ENCODE results near the gene APP.
"Not testable (repeated sequence)": the region's sequence is repeated elsewhere in the genome, so short reads cannot be mapped to it uniquely, and the experiment has no call there.

Gene APP

DNA sequence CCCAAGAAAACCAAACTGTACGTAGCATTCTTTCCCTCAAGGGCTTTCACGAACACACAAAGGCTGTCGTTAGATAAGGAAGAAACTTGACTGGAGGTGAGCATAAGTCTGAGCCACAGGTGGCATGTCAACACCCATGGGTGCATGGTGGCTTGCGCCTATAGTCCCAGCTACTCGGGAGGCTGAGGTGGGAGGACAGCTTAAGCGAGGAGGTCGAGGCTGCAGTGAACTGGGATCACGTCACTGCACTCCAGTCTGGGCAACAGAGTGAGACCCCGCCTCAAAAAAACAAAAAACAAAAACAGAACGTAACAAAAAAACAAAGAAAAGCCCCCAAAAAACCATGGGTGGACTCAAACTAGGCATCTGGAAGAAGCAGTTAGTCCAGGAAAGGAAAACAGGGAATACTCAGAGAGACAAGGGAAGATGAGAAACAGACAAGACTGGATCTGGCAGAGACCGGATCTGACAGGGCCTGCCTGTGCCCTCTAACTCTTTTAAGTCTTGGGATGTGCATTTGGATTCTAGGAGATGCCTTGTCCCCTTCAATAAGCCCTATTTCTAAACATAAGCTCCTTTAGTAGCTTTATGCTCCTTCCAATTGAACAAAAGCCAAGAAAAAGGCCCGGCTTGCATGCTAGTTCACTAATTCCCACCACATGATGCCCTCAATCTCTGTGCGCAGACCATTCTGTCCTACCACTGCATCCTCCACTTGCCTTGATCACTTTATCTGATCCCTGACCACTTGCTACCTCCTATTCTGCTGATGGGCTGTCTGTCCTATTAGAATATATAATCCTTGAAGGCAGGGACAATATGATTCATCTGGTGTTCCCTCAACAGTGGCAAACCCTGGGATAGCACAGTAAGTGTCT, 73.8 kb downstream of the APP start:
- no peak for DNase-seq

GRCh38 chr21:26095131-26095530, 75.4 kb downstream of the APP start:
- DNase-seq = no peak

DNA sequence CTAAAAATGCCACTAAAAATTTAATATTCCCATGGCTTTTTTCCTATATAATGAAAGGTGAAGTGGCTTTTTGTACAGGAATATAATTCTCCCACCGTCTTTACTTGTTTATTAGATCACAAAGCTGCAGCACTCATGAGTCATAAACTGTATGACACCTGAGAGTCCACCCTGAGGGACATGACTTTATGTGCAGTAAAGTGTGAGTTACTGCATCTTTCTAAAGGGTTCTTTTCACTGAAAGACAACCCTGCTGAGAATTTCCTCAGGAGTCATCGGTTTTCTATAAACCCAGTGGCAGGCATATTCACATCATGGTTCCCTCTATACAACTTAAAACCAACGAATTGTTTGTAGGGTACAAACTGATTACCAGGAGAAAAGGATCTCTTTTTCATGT, 77.4 kb downstream of the APP start:
- DNase-seq = no peak

- no peak for DNase-seq
Measured at GRCh38 chr21:26091480-26092018, 79.0 kb downstream of the APP start.

DNA sequence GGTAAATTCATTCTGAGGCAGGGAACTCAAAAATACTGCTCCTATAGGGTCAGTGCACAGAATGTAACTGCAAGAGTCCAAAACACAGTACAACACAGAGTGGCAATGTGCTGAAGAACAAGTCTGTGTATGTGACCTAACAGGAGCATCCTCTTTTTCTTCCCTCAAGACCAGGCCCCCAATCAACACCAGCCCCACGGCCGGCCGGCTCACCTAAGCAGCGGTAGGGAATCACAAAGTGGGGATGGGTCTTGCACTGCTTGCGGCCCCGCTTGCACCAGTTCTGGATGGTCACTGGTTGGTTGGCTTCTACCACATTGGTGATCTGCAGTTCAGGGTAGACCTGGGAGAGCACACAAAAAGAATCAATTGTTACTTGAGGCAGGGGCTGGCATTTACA, 80.8 kb downstream of the APP start:
- DNase-seq = no peak

DNA sequence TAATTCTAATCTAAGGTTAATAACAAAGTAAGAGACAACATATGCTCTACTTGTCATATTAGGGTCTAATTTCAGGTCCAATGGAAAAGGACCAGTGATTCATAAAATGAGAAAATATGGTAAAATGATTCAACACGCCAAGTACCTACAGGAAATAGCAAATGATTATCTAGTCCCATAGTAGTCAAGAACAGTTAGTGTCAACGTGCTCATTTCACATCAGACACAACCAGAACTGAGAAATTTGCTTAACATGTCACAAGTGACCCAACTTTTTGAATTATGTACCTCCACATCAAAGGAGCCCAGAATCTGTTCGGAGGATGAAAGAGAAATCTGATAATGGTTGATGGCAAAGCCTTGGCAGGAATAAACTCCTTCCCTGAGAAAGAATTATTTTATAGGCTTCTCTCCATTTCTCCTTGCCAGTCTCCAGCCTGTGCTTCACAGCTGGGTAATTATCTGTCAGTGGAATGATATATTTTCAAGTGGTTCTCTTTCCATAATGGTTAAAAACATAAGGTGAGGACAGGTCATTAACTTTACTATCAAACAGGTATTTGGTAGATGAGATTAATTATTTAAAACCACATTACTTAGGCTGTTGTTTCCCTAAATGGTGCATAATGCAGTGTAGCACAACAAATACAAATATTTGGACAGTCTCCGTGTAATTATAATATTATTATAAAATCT, 83.2 kb downstream of the APP start:
- no peak for DNase-seq

DNA sequence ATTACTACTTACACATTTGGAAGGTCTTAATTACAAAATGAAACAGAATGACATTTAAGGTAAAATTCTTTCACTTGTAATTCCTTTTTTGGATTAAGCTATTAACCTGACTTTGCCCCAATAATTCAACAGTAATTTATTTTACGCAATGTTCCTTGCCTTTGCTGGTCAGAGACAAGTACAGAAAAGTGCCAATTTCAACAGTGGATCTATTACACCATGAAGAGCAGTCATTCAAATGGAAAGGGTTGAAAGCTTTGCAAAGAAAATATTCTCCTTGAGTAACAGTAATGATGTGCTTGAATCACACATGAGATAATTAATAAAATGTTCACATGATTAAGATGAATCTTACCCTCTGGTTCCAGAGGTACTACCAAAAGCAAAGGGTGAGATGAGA, 84.7 kb downstream of the APP start:
- DNase-seq = no peak

- no peak for DNase-seq
Measured at GRCh38 chr21:26085127-26085526, 85.4 kb downstream of the APP start.

DNA sequence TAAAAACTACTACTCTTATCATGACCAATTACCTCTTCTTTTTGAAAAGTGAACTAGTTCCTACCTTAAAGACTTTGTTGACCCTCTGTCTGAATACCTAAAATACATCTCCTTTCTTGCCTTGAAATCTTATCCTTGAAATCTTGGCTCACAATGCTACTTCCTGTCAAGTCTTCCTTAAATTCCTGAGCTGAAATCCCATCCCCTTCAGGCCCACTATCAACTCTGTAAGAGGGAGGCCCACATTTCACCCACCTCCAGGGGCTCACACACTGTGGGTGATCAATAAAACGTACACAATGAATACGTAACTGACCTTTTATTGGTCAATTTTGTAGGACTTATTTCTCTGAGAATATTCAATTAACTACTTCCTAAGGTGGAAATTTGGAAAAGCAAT, 88.0 kb downstream of the APP start:
- no peak for DNase-seq

GRCh38 chr21:26081175-26081760, 89.3 kb downstream of the APP start:
- DNase-seq = not testable (repeated sequence)

GRCh38 chr21:26080211-26080610, 90.4 kb downstream of the APP start:
- no peak for DNase-seq

DNA sequence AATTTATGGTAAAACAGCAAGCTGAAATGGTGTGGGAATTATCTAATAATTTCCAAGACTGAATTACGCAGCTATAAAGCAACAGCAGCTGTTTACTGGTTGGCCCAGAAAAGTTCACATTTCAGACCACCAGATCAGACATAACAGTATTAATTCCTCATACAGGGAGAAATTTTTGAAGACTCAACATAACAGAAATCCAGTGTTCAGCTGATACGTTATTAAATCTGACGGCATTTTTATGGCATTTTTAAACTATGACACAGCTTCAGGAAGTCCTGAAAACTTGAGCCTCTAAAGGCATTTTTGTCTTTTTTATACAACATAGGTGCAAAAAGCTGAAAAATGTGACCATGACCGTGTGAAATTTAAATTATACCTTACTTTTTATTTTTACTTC, 91.2 kb downstream of the APP start:
- DNase-seq = no peak

DNA sequence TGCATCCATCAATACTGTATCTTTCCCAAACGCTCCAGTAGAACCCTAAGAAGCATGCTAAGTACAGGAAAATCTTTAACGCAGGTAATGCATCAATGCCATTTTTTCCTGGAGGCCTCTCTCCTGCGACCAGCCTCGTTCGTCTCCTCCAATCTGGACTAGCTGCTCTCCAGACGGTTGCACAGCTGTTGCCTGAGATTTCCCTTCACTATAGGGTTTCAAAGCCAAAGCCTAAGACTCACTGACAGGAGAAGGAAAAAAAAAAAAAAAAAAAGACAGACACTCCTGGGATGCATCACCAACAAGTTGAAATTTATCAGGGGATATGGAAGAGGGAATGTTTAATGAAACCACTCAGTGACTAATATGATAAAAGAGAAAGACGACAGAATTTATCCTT, 93.0 kb downstream of the APP start:
- no peak for DNase-seq

DNA sequence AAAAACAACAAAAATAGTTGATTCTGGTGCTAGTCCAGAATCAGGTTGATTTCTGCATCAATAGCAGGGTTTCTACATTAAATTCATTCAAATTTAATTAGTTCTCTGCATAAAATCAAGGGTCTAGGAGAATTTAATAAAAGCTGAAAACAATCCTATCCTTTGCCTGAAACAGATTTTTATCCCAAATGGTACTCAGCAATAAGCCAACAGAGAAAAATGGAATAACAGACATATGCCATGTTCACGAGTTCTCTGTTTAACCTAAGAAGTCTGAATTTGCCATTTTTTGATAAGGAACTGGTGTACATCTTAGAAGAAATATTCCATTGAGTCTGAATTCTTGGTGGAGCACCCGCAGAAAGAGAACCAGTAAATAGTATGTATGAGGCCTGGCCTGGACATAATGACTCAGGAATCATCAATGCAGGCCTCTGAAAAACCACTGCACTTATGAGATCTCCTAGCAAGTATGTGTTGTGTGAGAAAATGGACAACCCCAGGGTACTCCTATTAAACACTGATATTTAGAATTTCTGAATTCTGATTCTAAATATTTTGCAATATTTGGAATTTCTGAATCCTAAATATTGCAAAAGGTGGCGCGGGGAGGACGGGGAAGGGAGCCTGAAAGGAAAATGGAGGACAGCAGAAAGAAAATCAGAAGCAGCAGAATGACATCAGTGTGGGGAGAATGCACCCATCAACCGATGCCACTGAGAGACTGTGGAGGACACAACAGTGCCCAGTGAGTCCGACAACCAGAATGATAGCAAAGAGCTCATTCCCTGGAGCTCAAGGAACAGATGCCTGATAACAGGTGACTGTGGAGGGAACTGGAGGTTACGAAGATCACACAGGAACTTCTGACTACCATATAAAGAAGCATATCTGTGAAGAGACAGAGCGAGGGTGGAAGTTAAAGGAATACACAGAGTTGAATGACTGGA, 97.6 kb downstream of the APP start:
- no peak for DNase-seq

- peak; percentile 3 for DNase-seq
Measured at GRCh38 chr21:26070822-26071425, 99.6 kb downstream of the APP start.

DNA sequence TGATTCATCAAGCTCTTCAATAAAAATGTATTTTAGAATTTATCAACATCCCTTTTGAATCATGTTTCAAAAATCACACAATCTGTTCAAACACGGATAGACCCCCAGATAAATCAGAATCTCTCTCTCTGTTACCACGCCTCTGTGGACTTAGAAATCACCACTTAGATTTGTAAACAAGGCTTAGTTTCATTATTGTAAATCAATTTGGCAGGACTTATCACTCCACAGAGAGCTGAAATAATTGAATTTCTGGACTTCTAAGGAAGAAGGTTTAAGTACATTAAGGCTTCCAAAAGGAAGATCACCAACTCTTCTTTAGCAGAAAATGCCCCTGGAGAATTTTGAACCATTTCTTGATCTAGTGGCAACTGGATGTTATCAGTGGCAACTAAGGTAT, 100.4 kb downstream of the APP start:
- DNase-seq = no peak

- DNase-seq = no peak
Measured at GRCh38 chr21:26068776-26069175, 101.8 kb downstream of the APP start.

- DNase-seq = no peak
Measured at GRCh38 chr21:26067836-26068594, 102.6 kb downstream of the APP start.

GRCh38 chr21:26064506-26064905, 106.1 kb downstream of the APP start:
- DNase-seq = no peak

DNA sequence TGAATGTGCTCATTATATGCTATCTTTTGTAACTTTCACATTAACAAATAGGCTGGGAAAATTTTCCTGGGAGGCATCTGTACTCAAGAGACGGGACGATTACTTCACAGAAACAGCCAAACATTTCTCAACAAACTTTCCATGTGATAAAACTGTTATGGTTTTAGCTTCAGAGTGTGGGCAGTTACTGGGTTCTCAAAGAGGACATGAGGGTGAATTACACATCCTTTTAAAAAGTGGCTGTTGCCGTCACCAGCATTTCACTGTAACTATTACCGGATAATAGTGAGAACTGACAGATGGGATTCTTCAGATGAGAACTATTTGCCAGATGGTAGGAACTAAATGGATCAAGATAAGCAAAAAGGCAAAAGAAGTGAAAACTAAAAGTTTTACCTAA, 109.1 kb downstream of the APP start:
- DNase-seq = no peak

Measured in stimulated activated CD4-positive, alpha-beta T cell treated with anti-CD3 and anti-CD28 coated beads, Interleukin-12 subunit alpha, Interleukin-12 subunit beta, amount 100 ng/mL, for 4 hours (primary cell).